Measurements from ENCODE around the gene PM20D1. TPM values are rescaled to one million over a fixed set of nuclear protein-coding genes. Genes with fewer than 3 reads are reported as not detected.
"Not testable (repeated sequence)": the region's sequence is repeated elsewhere in the genome, so short reads cannot be mapped to it uniquely, and the experiment has no call there.

PM20D1 gene
- polyA plus RNA-seq (not detected in 2 replicates), polyA minus RNA-seq (not detected in 2 replicates)

GRCh38 chr1:205849619-205850355 is at the start of gene PM20D1:
Gene PM20D1 (minus strand): TSS chr1:205850132. CDS start chr1:205850072, 60 bp downstream.
- Histone ChIP-seq H2AFZ (ENCODE audit: low read depth, low read length) (no peak within 1 kb of the TSS), H3K4me3 (ENCODE audit: low read length) (no peak within 1 kb of the TSS), H3K9me3 (ENCODE audit: low read length) (no peaks in the 10 kb centered on the region), H3K27me3 (ENCODE audit: insufficient read depth, low read depth, low read length) (no peaks in the 10 kb centered on the region), H3K36me3 (ENCODE audit: insufficient read depth, low read length) (no peaks in the 10 kb centered on the region), H3K9me2 (ENCODE audit: insufficient read depth, low read length) (no peaks in the 10 kb centered on the region), H4K20me1 (ENCODE audit: insufficient read depth) (no peaks in the 10 kb centered on the region), H3K79me2 (replicated peaks; ENCODE audit: insufficient read depth, low read length) (no peaks in the 10 kb centered on the region), H3F3A (ENCODE audit: insufficient read depth, low read length, poor library complexity, severe bottlenecking) (no peaks in the 10 kb centered on the region), H3K27ac (ENCODE audit: low read length) (no peak within 1 kb of the TSS), H3K9ac (ENCODE audit: low read length) (no peak within 1 kb of the TSS), H3K4me2 (ENCODE audit: low read length) (no peak within 1 kb of the TSS)
- TF ChIP-seq RAD21 (conservative IDR thresholded peaks at IDR 0.05) (no peak), REST (IDR thresholded peaks at IDR 0.05; ENCODE audit: borderline replicate concordance) (no peak), EZH2 (IDR thresholded peaks at IDR 0.05; ENCODE audit: borderline replicate concordance, insufficient read depth, low read length, poor library complexity, severe bottlenecking) (no peak), CTCF (IDR thresholded peaks at IDR 0.05; ENCODE audit: poor library complexity, severe bottlenecking) (no peak), POLR2AphosphoS5 (IDR thresholded peaks at IDR 0.05) (no peak), SMC3 (conservative IDR thresholded peaks at IDR 0.05; ENCODE audit: poor library complexity) (no peak), EP300 (conservative IDR thresholded peaks at IDR 0.05; ENCODE audit: poor library complexity, severe bottlenecking) (no peak), TAF1 (IDR thresholded peaks at IDR 0.05; ENCODE audit: low read depth) (no peak), MXI1 (conservative IDR thresholded peaks at IDR 0.05; ENCODE audit: poor library complexity, severe bottlenecking) (no peak)

- Histone ChIP-seq H3K9me3 (ENCODE audit: low read length) (no peaks in the 10 kb centered on the region), H3K9ac (ENCODE audit: low read length) (no peak overlapping the region), H3K36me3 (ENCODE audit: insufficient read depth, low read length) (no peaks in the 10 kb centered on the region), H3K79me2 (replicated peaks; ENCODE audit: insufficient read depth, low read length) (no peaks in the 10 kb centered on the region), H3K9me2 (ENCODE audit: insufficient read depth, low read length) (no peaks in the 10 kb centered on the region), H2AFZ (ENCODE audit: low read depth, low read length) (no peak overlapping the region), H3K27ac (ENCODE audit: low read length) (no peak overlapping the region), H3K4me3 (ENCODE audit: low read length) (no peak overlapping the region), H3F3A (ENCODE audit: insufficient read depth, low read length, poor library complexity, severe bottlenecking) (no peaks in the 10 kb centered on the region), H3K4me2 (ENCODE audit: low read length) (no peak overlapping the region), H4K20me1 (ENCODE audit: insufficient read depth) (no peaks in the 10 kb centered on the region), H3K27me3 (ENCODE audit: insufficient read depth, low read depth, low read length) (no peaks in the 10 kb centered on the region)
- TF ChIP-seq POLR2AphosphoS5 (IDR thresholded peaks at IDR 0.05) (no peak), MXI1 (conservative IDR thresholded peaks at IDR 0.05; ENCODE audit: poor library complexity, severe bottlenecking) (no peak), RAD21 (conservative IDR thresholded peaks at IDR 0.05) (no peak), EZH2 (IDR thresholded peaks at IDR 0.05; ENCODE audit: borderline replicate concordance, insufficient read depth, low read length, poor library complexity, severe bottlenecking) (no peak), SMC3 (conservative IDR thresholded peaks at IDR 0.05; ENCODE audit: poor library complexity) (no peak)
These were observed 46.4 kb upstream of the PM20D1 start for GRCh38 chr1:205896351-205896750.

- not testable (repeated sequence) for H3K9me3 ChIP-seq (ENCODE audit: low read length); H3K27me3 ChIP-seq (ENCODE audit: insufficient read depth, low read depth, low read length); H4K20me1 ChIP-seq (ENCODE audit: insufficient read depth); H3K4me3 ChIP-seq (ENCODE audit: low read length); H3K4me2 ChIP-seq (ENCODE audit: low read length); H3K36me3 ChIP-seq (ENCODE audit: insufficient read depth, low read length); H3F3A ChIP-seq (ENCODE audit: insufficient read depth, low read length, poor library complexity, severe bottlenecking); H3K79me2 ChIP-seq (replicated peaks; ENCODE audit: insufficient read depth, low read length); H3K9me2 ChIP-seq (ENCODE audit: insufficient read depth, low read length); H3K27ac ChIP-seq (ENCODE audit: low read length); H2AFZ ChIP-seq (ENCODE audit: low read depth, low read length); H3K9ac ChIP-seq (ENCODE audit: low read length)
These were observed 44.2 kb upstream of the PM20D1 start for GRCh38 chr1:205894119-205894518.

GRCh38 chr1:205892175-205892574 is 42.2 kb upstream of the PM20D1 start:
- not testable (repeated sequence) for H3K27ac ChIP-seq (ENCODE audit: low read length); H3K27me3 ChIP-seq (ENCODE audit: insufficient read depth, low read depth, low read length); H3K9me2 ChIP-seq (ENCODE audit: insufficient read depth, low read length); H3K9ac ChIP-seq (ENCODE audit: low read length); H3K79me2 ChIP-seq (replicated peaks; ENCODE audit: insufficient read depth, low read length); H3K9me3 ChIP-seq (ENCODE audit: low read length); H3K4me2 ChIP-seq (ENCODE audit: low read length); H2AFZ ChIP-seq (ENCODE audit: low read depth, low read length); H4K20me1 ChIP-seq (ENCODE audit: insufficient read depth); H3F3A ChIP-seq (ENCODE audit: insufficient read depth, low read length, poor library complexity, severe bottlenecking); H3K4me3 ChIP-seq (ENCODE audit: low read length); H3K36me3 ChIP-seq (ENCODE audit: insufficient read depth, low read length)

- not testable (repeated sequence) for H3F3A ChIP-seq (ENCODE audit: insufficient read depth, low read length, poor library complexity, severe bottlenecking); H3K4me2 ChIP-seq (ENCODE audit: low read length); H3K79me2 ChIP-seq (replicated peaks; ENCODE audit: insufficient read depth, low read length); H3K27me3 ChIP-seq (ENCODE audit: insufficient read depth, low read depth, low read length); H3K9me2 ChIP-seq (ENCODE audit: insufficient read depth, low read length); H4K20me1 ChIP-seq (ENCODE audit: insufficient read depth); H3K9ac ChIP-seq (ENCODE audit: low read length); H3K4me3 ChIP-seq (ENCODE audit: low read length); H3K9me3 ChIP-seq (ENCODE audit: low read length); H3K36me3 ChIP-seq (ENCODE audit: insufficient read depth, low read length); H2AFZ ChIP-seq (ENCODE audit: low read depth, low read length); H3K27ac ChIP-seq (ENCODE audit: low read length)
These were observed 41.5 kb upstream of the PM20D1 start for GRCh38 chr1:205891481-205891880.

Data from neural cell (in vitro differentiated cells).